K562 (cell line): ENCODE measurements around the gene POR. TPM values are rescaled to one million over a fixed set of nuclear protein-coding genes. Genes with fewer than 3 reads are reported as not detected.

Experiments
- DDX20 ChIP-seq: fragments of 450-650 bp; IDR thresholded peaks from 2 replicates; pipeline ENCODE4 v1.6.1; 2016; ENCODE audit warnings: missing genetic modification characterization, low read depth, mild to moderate bottlenecking, missing compliant biosample characterization, moderate library complexity
- DMBX1 ChIP-seq: fragments of 250-450 bp; sonication (Bioruptor Pico); IDR thresholded peaks from 2 replicates; pipeline ENCODE4 v1.8.0; 2022; ENCODE audit warnings: inconsistent platforms, mild to moderate bottlenecking, moderate library complexity, borderline replicate concordance
- NCOA2 ChIP-seq, 2 experiments: fragments of 450-650 bp; IDR thresholded peaks; 2 replicates each; pipeline ENCODE4 v1.6.1; 2018; ENCODE audit warnings: mild to moderate bottlenecking in 2 of 2, moderate library complexity in 1 of 2; ENCODE audit not compliant: partially characterized antibody in 2 of 2
- PYGO2 ChIP-seq: fragments of 450-650 bp; IDR thresholded peaks from 2 replicates; pipeline ENCODE4 v1.6.1; 2016; ENCODE audit warnings: mild to moderate bottlenecking, missing genetic modification characterization, moderate library complexity, missing compliant biosample characterization
- REST ChIP-seq, 2 experiments: fragments of 450-650 bp; formaldehyde crosslinking in 1 of 2; IDR thresholded peaks; 2 replicates each; pipeline versions ENCODE4 v1.4.0 to v1.6.1; 2014 to 2020; ENCODE audit warnings: mild to moderate bottlenecking in 2 of 2, borderline replicate concordance in 1 of 2, low read depth in 1 of 2
- SP2 ChIP-seq: IDR thresholded peaks from 2 replicates; pipeline ENCODE4 v1.6.1; 2011; ENCODE audit warnings: mild to moderate bottlenecking, low read depth, low read length, moderate library complexity; ENCODE audit not compliant: poor library complexity, severe bottlenecking; ENCODE audit errors: extremely low read depth
- TAF7 ChIP-seq: fragments of 450-650 bp; IDR thresholded peaks from 2 replicates; pipeline ENCODE4 v1.6.1; 2016; ENCODE audit warnings: missing genetic modification characterization, missing compliant biosample characterization
- TCF7L2 ChIP-seq: fragments of 150-350 bp; IDR thresholded peaks from 2 replicates; pipeline ENCODE4 v1.6.1; 2016; ENCODE audit warnings: low read depth, mild to moderate bottlenecking, low read length, moderate library complexity
- ZBTB12 ChIP-seq: fragments of 250-450 bp; sonication (Bioruptor Pico); IDR thresholded peaks from 2 replicates; pipeline ENCODE4 v1.4.0; 2020
- ZNF507 ChIP-seq: conservative IDR thresholded peaks from 2 replicates; pipeline ENCODE4 v1.6.1; 2017; ENCODE audit warnings: missing genetic modification characterization, missing compliant biosample characterization
- polyA plus RNA-seq, 8 experiments: library from polyadenylated mRNA; depleted of rRNA in 4 of 8; stranded (reverse) in 5 of 8; unstranded in 3 of 8; fragments of >200 nt; fragmentation: Nextera tagmentation in 2 of 8; fragmentation: Illumina TruSeq in 1 of 8; extraction: Ambion mirVana in 2 of 8; extraction: Trizol in 1 of 8; gene quantifications; 2 replicates each; pipeline versions ENCODE4 v1.2.1 to v1.2.3, GENCODE V29; 2011 to 2014; ENCODE audit warnings: inconsistent platforms in 1 of 8, missing spikeins in 1 of 8
- total RNA-seq, 7 experiments: library from RNA; depleted of rRNA in 6 of 7; stranded (reverse); fragments of >200 nt in 6 of 7; fragmentation: Illumina TruSeq in 2 of 7; extraction: Trizol in 2 of 7; gene quantifications; 2 replicates each; pipeline versions ENCODE4 v1.2.1 to v1.2.3, GENCODE V29; 2011 to 2021; ENCODE audit warnings: low replicate concordance in 1 of 7
- TF ChIP-seq, protein P1 (sequence below): fragments of 250-450 bp; sonication (Bioruptor Pico); IDR thresholded peaks from 2 replicates; pipeline ENCODE4 v1.5.0; 2021; ENCODE audit warnings: mild to moderate bottlenecking, moderate library complexity

Gene POR
- total and polyA plus RNA-seq, 9 of the 15 experiments (the other 6 are each of a cell fraction or from before 2014, with no cell fraction given), result 4.7 to 142 (median 40.8) TPM

GRCh38 chr7:75945297-75946168 lies 30.6 kb downstream of the POR start (continued):
- TF ChIP-seq REST (IDR thresholded peaks at IDR 0.05; ENCODE audit: borderline replicate concordance) (peak; percentile 45; the same call in 1 of the 2 replicates), REST (CRISPR knock-in tag; IDR thresholded peaks at IDR 0.05; ENCODE audit: low read depth) (no peak), DDX20 (tag) (no peak), TCF7L2 (no peak), PYGO2 (tag) (no peak), ZNF507 (tag) (no peak), DMBX1 (CRISPR knock-in tag) (no peak), NCOA2 (IDR thresholded peaks at IDR 0.05; ENCODE audit: partially characterized antibody in 2 of 2) (no peak), SP2 (no peak), ZBTB12 (no peak), TAF7 (no peak)
- TF ChIP-seq, protein P1, sequence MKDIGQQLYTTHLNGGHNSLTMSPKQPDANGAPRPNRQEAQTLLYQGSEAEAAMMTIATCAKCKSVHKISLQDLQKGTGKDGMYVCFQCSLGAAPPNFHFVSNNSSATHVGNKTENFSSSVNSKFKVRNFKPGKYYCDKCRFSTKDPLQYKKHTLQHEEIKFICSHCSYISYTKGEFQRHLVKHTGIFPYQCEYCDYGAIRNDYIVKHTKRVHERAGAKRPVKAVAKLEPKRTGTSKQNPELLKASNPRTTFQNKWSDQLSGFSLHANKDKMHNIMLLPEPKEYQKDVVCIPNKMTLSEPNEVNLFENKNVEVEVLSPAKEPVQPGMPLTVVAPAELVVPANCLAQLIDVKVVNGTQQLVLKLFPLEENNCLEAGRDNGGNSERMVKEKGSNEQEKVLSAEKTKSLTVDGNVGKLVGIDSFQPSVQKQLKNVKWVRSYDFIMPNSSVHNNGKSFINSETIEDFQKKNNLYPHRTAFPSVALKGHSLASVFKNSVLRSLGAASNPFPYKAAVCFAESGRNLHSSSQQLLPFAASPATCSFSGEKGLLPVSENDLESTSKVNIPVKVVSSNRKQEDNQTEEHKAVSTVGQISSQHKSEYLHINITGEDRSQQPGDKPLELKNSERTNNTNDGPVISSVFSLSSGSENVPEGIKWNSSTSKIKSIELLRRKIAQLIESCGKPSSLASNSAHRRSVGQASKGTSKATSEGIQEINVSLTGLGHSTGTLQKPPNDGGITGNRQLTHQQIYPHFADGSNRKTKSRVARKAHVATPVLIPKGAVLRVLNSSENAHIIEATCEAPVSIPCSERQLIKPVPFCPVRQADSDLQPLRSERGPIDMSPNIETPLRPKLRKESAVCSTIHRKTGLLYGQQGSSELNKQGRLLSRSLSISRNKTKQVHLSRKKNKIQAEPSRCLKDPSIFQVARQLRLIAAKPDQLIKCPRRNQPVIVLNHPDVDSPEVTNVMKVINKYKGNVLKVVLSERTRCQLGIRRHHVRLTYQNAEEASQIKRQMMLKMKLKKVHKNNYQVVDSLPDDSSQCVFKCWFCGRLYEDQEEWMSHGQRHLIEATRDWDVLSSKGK (CRISPR knock-in tag), result no peak
